HEK293T (cell line): Measurements from ENCODE around the gene FBXL4.

Experiments used
- FOXA1 ChIP-seq: fragments of 450-650 bp; IDR thresholded peaks from 2 replicates; pipeline ENCODE4 v1.6.1; 2016; ENCODE audit warnings: mild to moderate bottlenecking
- NFRKB ChIP-seq: fragments of 450-650 bp; IDR thresholded peaks from 2 replicates; pipeline ENCODE4 v1.6.1; 2016; ENCODE audit warnings: mild to moderate bottlenecking, moderate library complexity
- SP1 ChIP-seq: fragments of 450-650 bp; IDR thresholded peaks from 2 replicates; pipeline ENCODE4 v1.6.1; 2017
- SUZ12 ChIP-seq: fragments of 450-650 bp; IDR thresholded peaks from 2 replicates; pipeline ENCODE4 v1.6.1; 2016; ENCODE audit warnings: mild to moderate bottlenecking
- ZNF384 ChIP-seq: fragments of 450-650 bp; IDR thresholded peaks from 2 replicates; pipeline ENCODE4 v1.6.1; 2016

GRCh38 chr6:98833057-98833306 is 114.8 kb downstream of the FBXL4 start:
- TF ChIP-seq SP1 (no peak), FOXA1 (no peak), SUZ12 (no peak), ZNF384 (no peak), NFRKB (no peak)
